ENCODE measurements around the gene WSB2. TPM values are rescaled to one million over a fixed set of nuclear protein-coding genes. Genes with fewer than 3 reads are reported as not detected.

Gene WSB2
- total and polyA plus RNA-seq, 4 donors: 41.1 to 97.3 (median 69.3) TPM

DNA sequence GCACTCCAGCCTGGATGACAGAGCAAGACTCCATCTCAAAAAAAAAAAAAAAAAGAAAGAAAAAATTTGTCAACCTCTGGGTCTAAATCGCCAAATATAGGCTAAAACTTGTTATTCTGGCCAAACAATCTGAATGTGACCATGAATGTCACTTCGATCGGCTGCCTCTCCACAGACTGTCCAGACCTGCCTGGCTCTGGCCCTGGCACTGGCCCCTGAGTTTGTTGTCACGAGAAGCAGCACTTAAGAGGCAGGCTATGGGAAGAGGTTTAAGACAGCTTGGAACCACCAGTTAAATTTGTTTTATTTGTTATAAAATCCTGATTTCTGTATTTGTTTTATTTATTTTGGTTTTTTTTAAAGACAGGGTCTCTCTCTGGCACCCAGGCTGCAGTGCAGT, 14.5 kb downstream of the WSB2 start:
- no peaks in the 10 kb centered on the region for H3K27me3 ChIP-seq (ENCODE audit: control insufficient read depth in 1 of 2, insufficient read depth in 2 of 2, low read length in 1 of 2)
- peaks cover 3 to 4% of the 10 kb centered on the region in 2 donors for H3K36me3 ChIP-seq (ENCODE audit: control insufficient read depth in 1 of 2, insufficient read depth in 2 of 2, low read length in 1 of 2)
- H3K4me3 ChIP-seq (ENCODE audit: low read length in 2 of 2): no peak overlapping the region
- no peaks in the 10 kb centered on the region for H3K9me3 ChIP-seq (ENCODE audit: control insufficient read depth, low read length)
- no peak overlapping the region for H3K27ac ChIP-seq (ENCODE audit: low read depth in 1 of 2, low read length in 2 of 2)
- no peaks in the 10 kb centered on the region for H3K4me1 ChIP-seq (ENCODE audit: control insufficient read depth in 1 of 2, insufficient read depth in 2 of 2, low read length in 2 of 2)
- 94 to 96% methylated on average over 4 of the region's 4 CpGs for WGBS, 2 donors
- no peak for DNase-seq
- intact Hi-C loops (cut with DNase I): no loop called here
- no peak for ATAC-seq (ENCODE audit: low FRiP score)

- Histone ChIP-seq H3K9me3 (ENCODE audit: control insufficient read depth, low read length) (no peaks in the 10 kb centered on the region), H3K4me1 (ENCODE audit: control insufficient read depth in 1 of 2, insufficient read depth in 2 of 2, low read length in 2 of 2) (no peaks in the 10 kb centered on the region), H3K27ac (ENCODE audit: low read depth in 1 of 2, low read length in 2 of 2) (no peak overlapping the region), H3K4me3 (ENCODE audit: low read length in 2 of 2) (no peak overlapping the region), H3K36me3 (ENCODE audit: control insufficient read depth in 1 of 2, insufficient read depth in 2 of 2, low read length in 1 of 2) (peaks cover 6 to 7% of the 10 kb centered on the region in 2 donors), H3K27me3 (ENCODE audit: control insufficient read depth in 1 of 2, insufficient read depth in 2 of 2, low read length in 1 of 2) (no peaks in the 10 kb centered on the region)
- WGBS, 2 donors: 94 to 95% methylated on average over 8 of the region's 8 CpGs
- DNase-seq: no peak
- intact Hi-C loops (cut with DNase I): no loop called here
- ATAC-seq (ENCODE audit: low FRiP score): no peak
These were observed 16.4 kb downstream of the WSB2 start for GRCh38 chr12:118044577-118044976.

- peaks cover 7 to 9% of the 10 kb centered on the region in 2 donors for H3K36me3 ChIP-seq (ENCODE audit: control insufficient read depth in 1 of 2, insufficient read depth in 2 of 2, low read length in 1 of 2)
These were observed 16.9 kb downstream of the WSB2 start for GRCh38 chr12:118044075-118044474.

DNA sequence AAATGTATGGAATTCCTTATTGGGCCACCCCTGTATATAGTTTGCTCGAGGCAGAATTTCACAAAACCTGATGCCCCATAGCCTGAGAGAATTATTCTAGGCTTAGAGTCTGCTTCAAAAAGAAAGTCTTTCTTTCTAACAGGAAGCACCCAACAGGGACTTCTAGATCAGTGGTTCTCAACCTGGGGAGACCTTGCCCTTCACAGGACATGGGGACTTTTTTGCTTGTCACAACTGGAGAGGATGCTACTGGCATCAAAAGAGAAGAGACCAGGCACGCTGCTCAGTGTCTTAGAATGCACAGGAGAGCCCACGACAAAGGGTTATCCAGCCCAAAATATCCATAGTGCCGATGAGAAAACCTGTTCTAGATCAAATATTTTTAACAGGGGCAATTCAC, 18.9 kb downstream of the WSB2 start:
- ATAC-seq (ENCODE audit: low FRiP score) (no peak), DNase-seq (no peak)
- Histone ChIP-seq H3K9me3 (ENCODE audit: control insufficient read depth, low read length) (no peaks in the 10 kb centered on the region), H3K27ac (ENCODE audit: low read depth in 1 of 2, low read length in 2 of 2) (no peak overlapping the region), H3K4me3 (ENCODE audit: low read length in 2 of 2) (no peak overlapping the region), H3K27me3 (ENCODE audit: control insufficient read depth in 1 of 2, insufficient read depth in 2 of 2, low read length in 1 of 2) (no peaks in the 10 kb centered on the region), H3K4me1 (ENCODE audit: control insufficient read depth in 1 of 2, insufficient read depth in 2 of 2, low read length in 2 of 2) (no peaks in the 10 kb centered on the region), H3K36me3 (ENCODE audit: control insufficient read depth in 1 of 2, insufficient read depth in 2 of 2, low read length in 1 of 2) (peaks cover 7 to 12% of the 10 kb centered on the region in 2 donors)
- 93 to 97% methylated on average over 4 of the region's 4 CpGs for WGBS, 2 donors
- intact Hi-C loops (cut with DNase I): no loop called here

More at GRCh38 chr12:118044075-118044474, 16.9 kb downstream of the WSB2 start:
- no peaks in the 10 kb centered on the region for H3K4me1 ChIP-seq (ENCODE audit: control insufficient read depth in 1 of 2, insufficient read depth in 2 of 2, low read length in 2 of 2)
- H3K9me3 ChIP-seq (ENCODE audit: control insufficient read depth, low read length): no peaks in the 10 kb centered on the region
- H3K27ac ChIP-seq (ENCODE audit: low read depth in 1 of 2, low read length in 2 of 2): no peak overlapping the region
- DNase-seq: no peak
- no peak overlapping the region for H3K4me3 ChIP-seq (ENCODE audit: low read length in 2 of 2)
- H3K27me3 ChIP-seq (ENCODE audit: control insufficient read depth in 1 of 2, insufficient read depth in 2 of 2, low read length in 1 of 2): no peaks in the 10 kb centered on the region
- ATAC-seq (ENCODE audit: low FRiP score): no peak
- 75% methylated on average over 2 of the region's 2 CpGs for WGBS, 2 donors
- intact Hi-C loops (cut with DNase I): no loop called here

DNA sequence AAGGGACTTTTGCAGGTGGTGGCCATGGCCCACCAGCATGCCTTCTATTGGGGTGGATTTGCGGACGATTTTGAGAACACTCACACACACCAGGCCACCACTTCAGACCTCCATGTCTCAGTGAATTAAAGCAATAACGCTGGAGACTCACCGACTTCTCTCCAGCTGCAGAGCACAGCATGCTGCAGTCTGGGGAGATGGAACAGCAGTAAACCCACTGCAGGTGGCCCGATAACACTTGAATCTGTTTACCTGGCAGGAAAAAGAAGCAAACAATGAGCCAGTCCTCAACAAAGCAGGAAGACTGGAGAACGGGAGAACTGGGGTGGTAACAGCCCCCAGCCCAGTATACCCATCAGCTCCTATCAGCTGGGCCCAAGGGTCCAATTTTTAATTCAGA, 22.8 kb downstream of the WSB2 start:
- 72 to 76% methylated on average over 6 of the region's 6 CpGs for WGBS, 2 donors
- Histone ChIP-seq H3K9me3 (ENCODE audit: control insufficient read depth, low read length) (no peaks in the 10 kb centered on the region), H3K4me1 (ENCODE audit: control insufficient read depth in 1 of 2, insufficient read depth in 2 of 2, low read length in 2 of 2) (no peaks in the 10 kb centered on the region), H3K4me3 (ENCODE audit: low read length in 2 of 2) (no peak overlapping the region), H3K27me3 (ENCODE audit: control insufficient read depth in 1 of 2, insufficient read depth in 2 of 2, low read length in 1 of 2) (no peaks in the 10 kb centered on the region), H3K36me3 (ENCODE audit: control insufficient read depth in 1 of 2, insufficient read depth in 2 of 2, low read length in 1 of 2) (peaks cover 7 to 27% of the 10 kb centered on the region in 2 donors), H3K27ac (ENCODE audit: low read depth in 1 of 2, low read length in 2 of 2) (no peak overlapping the region)
- intact Hi-C loops (cut with DNase I): loop anchor here in 1 of 2 donors (10.0 kb wide), 1 partner anchor 163 kb away; no protein-coding TSS in a partner anchor
- DNase-seq: no peak
- no peak for ATAC-seq (ENCODE audit: low FRiP score)

DNA sequence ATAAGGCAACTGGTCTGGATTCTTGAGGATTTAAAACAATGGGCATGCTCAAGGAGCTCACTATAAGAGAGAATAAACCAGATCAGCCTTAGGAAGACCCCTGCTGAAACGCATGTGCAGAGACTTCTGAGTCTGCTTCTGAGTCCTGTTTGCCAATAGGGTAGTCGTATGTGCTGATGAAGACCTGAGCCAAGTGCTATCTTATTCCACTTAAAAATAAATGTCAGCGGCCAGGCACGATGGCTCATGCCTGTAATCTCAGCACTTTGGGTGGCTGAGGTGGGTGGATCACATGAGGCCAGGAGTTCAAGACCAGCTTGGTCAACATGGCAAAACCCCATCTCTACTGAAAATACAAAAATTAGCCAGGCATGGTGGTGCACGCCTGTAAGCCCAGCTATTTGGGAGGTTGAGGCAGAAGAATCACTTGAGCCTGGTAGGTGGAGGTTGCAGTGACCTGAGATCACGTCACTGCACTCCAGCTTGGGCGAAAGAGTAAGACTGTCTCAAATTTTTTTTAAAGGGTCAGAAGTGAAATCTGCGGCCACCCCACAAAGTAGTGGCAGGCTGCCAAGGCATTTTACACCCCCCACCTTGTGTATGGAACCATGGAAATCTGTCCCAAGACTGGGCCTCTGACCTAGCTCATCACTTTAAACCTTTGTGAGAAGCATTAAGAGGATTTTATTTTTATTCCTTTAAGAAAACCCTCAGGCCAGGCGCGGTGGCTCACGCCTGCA, 24.1 kb downstream of the WSB2 start:
- Histone ChIP-seq H3K27ac (ENCODE audit: low read depth in 1 of 2, low read length in 2 of 2) (no peak overlapping the region), H3K36me3 (ENCODE audit: control insufficient read depth in 1 of 2, insufficient read depth in 2 of 2, low read length in 1 of 2) (peaks cover 4 to 28% of the 10 kb centered on the region in 2 donors), H3K4me3 (ENCODE audit: low read length in 2 of 2) (no peak overlapping the region), H3K27me3 (ENCODE audit: control insufficient read depth in 1 of 2, insufficient read depth in 2 of 2, low read length in 1 of 2) (no peaks in the 10 kb centered on the region), H3K9me3 (ENCODE audit: control insufficient read depth, low read length) (no peaks in the 10 kb centered on the region), H3K4me1 (ENCODE audit: control insufficient read depth in 1 of 2, insufficient read depth in 2 of 2, low read length in 2 of 2) (no peaks in the 10 kb centered on the region)
- no peak for ATAC-seq (ENCODE audit: low FRiP score)
- 89 to 92% methylated on average over 11 of the region's 11 CpGs for WGBS, 2 donors
- intact Hi-C loops (cut with DNase I): loop anchor here in 1 of 2 donors (10.0 kb wide), 1 partner anchor 162 kb away; no protein-coding TSS in a partner anchor
- no peak for DNase-seq

GRCh38 chr12:118035190-118036041, 25.6 kb downstream of the WSB2 start:
- Histone ChIP-seq H3K27ac (ENCODE audit: low read depth in 1 of 2, low read length in 2 of 2) (no peak overlapping the region), H3K9me3 (ENCODE audit: control insufficient read depth, low read length) (no peaks in the 10 kb centered on the region), H3K4me3 (ENCODE audit: low read length in 2 of 2) (no peak overlapping the region), H3K27me3 (ENCODE audit: control insufficient read depth in 1 of 2, insufficient read depth in 2 of 2, low read length in 1 of 2) (no peaks in the 10 kb centered on the region), H3K36me3 (ENCODE audit: control insufficient read depth in 1 of 2, insufficient read depth in 2 of 2, low read length in 1 of 2) (peaks cover 4 to 29% of the 10 kb centered on the region in 2 donors), H3K4me1 (ENCODE audit: control insufficient read depth in 1 of 2, insufficient read depth in 2 of 2, low read length in 2 of 2) (no peaks in the 10 kb centered on the region)
- intact Hi-C loops (cut with DNase I): loop anchor here in 1 of 2 donors (10.0 kb wide), 1 partner anchor 161 kb away; no protein-coding TSS in a partner anchor
- ATAC-seq (ENCODE audit: low FRiP score) (no peak), DNase-seq (no peak)
- WGBS, 2 donors: 80 to 81% methylated on average over 9 of the region's 9 CpGs

DNA sequence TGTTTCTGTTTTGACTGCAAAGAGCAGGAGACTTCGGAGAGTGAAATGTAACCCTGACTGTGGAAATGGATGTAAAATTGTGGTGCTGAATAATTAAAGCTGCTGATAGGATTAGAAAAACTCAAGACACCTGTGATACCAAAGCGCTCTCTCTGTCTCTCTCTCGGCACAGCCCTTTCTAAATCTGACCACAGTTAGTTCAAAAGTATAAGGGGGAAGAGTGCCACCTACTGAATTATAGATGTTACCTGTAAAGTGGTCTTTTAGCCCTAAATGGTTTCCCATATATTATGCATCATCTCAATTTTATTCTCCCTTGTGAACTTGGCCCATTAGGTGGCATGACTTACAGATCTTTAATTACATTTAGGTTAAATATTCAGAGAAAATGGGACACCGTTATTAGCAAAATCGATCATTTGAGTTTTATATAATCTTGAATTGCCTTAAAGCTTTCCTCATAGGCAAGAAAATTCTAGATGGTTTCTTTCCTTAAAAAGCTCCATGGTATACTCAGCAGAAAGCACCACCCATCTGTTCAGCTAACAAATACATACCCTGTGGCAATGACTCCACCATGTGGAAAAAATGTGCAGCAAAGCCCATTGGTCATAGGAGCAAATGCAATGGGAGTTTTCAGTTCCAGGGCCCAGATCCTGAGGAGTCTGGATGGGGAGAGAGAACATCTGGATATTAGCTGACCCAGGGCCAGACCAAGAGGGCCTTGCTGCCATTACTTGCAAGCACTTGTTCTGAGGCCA, 26.4 kb downstream of the WSB2 start:
- Histone ChIP-seq H3K27ac (ENCODE audit: low read depth in 1 of 2, low read length in 2 of 2) (no peak overlapping the region), H3K36me3 (ENCODE audit: control insufficient read depth in 1 of 2, insufficient read depth in 2 of 2, low read length in 1 of 2) (peaks cover 0 to 29% of the 10 kb centered on the region in 2 donors), H3K27me3 (ENCODE audit: control insufficient read depth in 1 of 2, insufficient read depth in 2 of 2, low read length in 1 of 2) (no peaks in the 10 kb centered on the region), H3K4me3 (ENCODE audit: low read length in 2 of 2) (no peak overlapping the region), H3K9me3 (ENCODE audit: control insufficient read depth, low read length) (no peaks in the 10 kb centered on the region), H3K4me1 (ENCODE audit: control insufficient read depth in 1 of 2, insufficient read depth in 2 of 2, low read length in 2 of 2) (no peaks in the 10 kb centered on the region)
- no peak for ATAC-seq (ENCODE audit: low FRiP score)
- intact Hi-C loops (cut with DNase I): loop anchor here in 1 of 2 donors (10.0 kb wide), 1 partner anchor 160 kb away; no protein-coding TSS in a partner anchor
- WGBS, 2 donors: 90 to 97% methylated on average over 5 of the region's 5 CpGs
- no peak for DNase-seq

Data from aorta (tissue), 5 donors.